ENCODE results near the gene CWH43. TPM values are rescaled to one million over a fixed set of nuclear protein-coding genes. Genes with fewer than 3 reads are reported as not detected.
"Not testable (repeated sequence)": the region's sequence is repeated elsewhere in the genome, so short reads cannot be mapped to it uniquely, and the experiment has no call there.

CWH43 gene
- total and polyA plus RNA-seq, 9 of the 15 experiments (the other 6 are each of a cell fraction or from before 2014, with no cell fraction given), result not detected

- H3K27ac ChIP-seq (ENCODE audit: extremely low read depth, low read depth, low read length); H3K36me3 ChIP-seq (ENCODE audit: control insufficient read depth, insufficient read depth, low read length); FAIRE-seq; H3K9me3 ChIP-seq (replicated peaks; ENCODE audit: control insufficient read depth, insufficient read depth, low read depth, low read length); H3K9ac ChIP-seq (ENCODE audit: insufficient read depth in 1 of 2, low read depth in 2 of 2, low read length in 2 of 2); H3K4me2 ChIP-seq (ENCODE audit: insufficient read depth, low read length); H3K27me3 ChIP-seq (ENCODE audit: control insufficient read depth in 2 of 2, insufficient read depth in 2 of 2, low read length in 2 of 2); H2AFZ ChIP-seq (ENCODE audit: low read depth, low read length); CTCF ChIA-PET (ENCODE audit: low intra/inter-chr PET ratio); DNase-seq (ENCODE audit: extremely low read depth in 1 of 4, low spot score in 3 of 4); BruUV-seq (replicated peaks); intact Hi-C loops (cut with micrococcal nuclease); H3K4me1 ChIP-seq (replicated peaks in 1 of 2; ENCODE audit: control insufficient read depth in 2 of 2, insufficient read depth in 2 of 2, low read length in 2 of 2); H3K4me3 ChIP-seq; H3K9me1 ChIP-seq (ENCODE audit: control insufficient read depth, insufficient read depth, low read length); POLR2A ChIA-PET; H3K79me2 ChIP-seq (ENCODE audit: control insufficient read depth, insufficient read depth, low read length); H4K20me1 ChIP-seq (replicated peaks; ENCODE audit: control insufficient read depth, insufficient read depth, low read length): not testable (repeated sequence)
- ATAC-seq, result peak; percentile 67
- WGBS (ENCODE audit: insufficient coverage, low coverage, missing lambda C conversion rate), result 3% methylated on average over 14 of the region's 14 CpGs
- in situ Hi-C loops (cut with MboI), result loop anchor here (5.0 kb wide), 1 partner anchor 559 kb away; no protein-coding TSS in a partner anchor
Measured at GRCh38 chr4:49098034-49098759, 112.1 kb downstream of the CWH43 start.

- H3K9me3 ChIP-seq (replicated peaks; ENCODE audit: control insufficient read depth, insufficient read depth, low read depth, low read length); intact Hi-C loops (cut with micrococcal nuclease); H3K27me3 ChIP-seq (ENCODE audit: control insufficient read depth in 2 of 2, insufficient read depth in 2 of 2, low read length in 2 of 2); DNase-seq (ENCODE audit: extremely low read depth in 1 of 4, low spot score in 3 of 4); ATAC-seq; H3K4me3 ChIP-seq; H4K20me1 ChIP-seq (replicated peaks; ENCODE audit: control insufficient read depth, insufficient read depth, low read length); H3K9me1 ChIP-seq (ENCODE audit: control insufficient read depth, insufficient read depth, low read length); H3K27ac ChIP-seq (ENCODE audit: extremely low read depth, low read depth, low read length); POLR2A ChIA-PET; H3K4me1 ChIP-seq (replicated peaks in 1 of 2; ENCODE audit: control insufficient read depth in 2 of 2, insufficient read depth in 2 of 2, low read length in 2 of 2); BruUV-seq (replicated peaks); H3K36me3 ChIP-seq (ENCODE audit: control insufficient read depth, insufficient read depth, low read length); H3K4me2 ChIP-seq (ENCODE audit: insufficient read depth, low read length); FAIRE-seq; H2AFZ ChIP-seq (ENCODE audit: low read depth, low read length); H3K79me2 ChIP-seq (ENCODE audit: control insufficient read depth, insufficient read depth, low read length); H3K9ac ChIP-seq (ENCODE audit: insufficient read depth in 1 of 2, low read depth in 2 of 2, low read length in 2 of 2); CTCF ChIA-PET (ENCODE audit: low intra/inter-chr PET ratio): not testable (repeated sequence)
- under 1% methylated on average over 16 of the region's 16 CpGs for WGBS (ENCODE audit: insufficient coverage, low coverage, missing lambda C conversion rate)
- in situ Hi-C loops (cut with MboI), result loop anchor here (5.0 kb wide), 1 partner anchor 557 kb away; no protein-coding TSS in a partner anchor
Measured at GRCh38 chr4:49099831-49100444, 113.9 kb downstream of the CWH43 start.

- H3K9ac ChIP-seq (ENCODE audit: insufficient read depth in 1 of 2, low read depth in 2 of 2, low read length in 2 of 2); H3K4me2 ChIP-seq (ENCODE audit: insufficient read depth, low read length); H3K9me1 ChIP-seq (ENCODE audit: control insufficient read depth, insufficient read depth, low read length); H3K4me3 ChIP-seq; H2AFZ ChIP-seq (ENCODE audit: low read depth, low read length); H3K79me2 ChIP-seq (ENCODE audit: control insufficient read depth, insufficient read depth, low read length); BruUV-seq (replicated peaks); H3K27me3 ChIP-seq (ENCODE audit: control insufficient read depth in 2 of 2, insufficient read depth in 2 of 2, low read length in 2 of 2); DNase-seq (ENCODE audit: extremely low read depth in 1 of 4, low spot score in 3 of 4); FAIRE-seq; CTCF ChIA-PET (ENCODE audit: low intra/inter-chr PET ratio); H4K20me1 ChIP-seq (replicated peaks; ENCODE audit: control insufficient read depth, insufficient read depth, low read length); in situ Hi-C loops (cut with MboI); POLR2A ChIA-PET; H3K4me1 ChIP-seq (replicated peaks in 1 of 2; ENCODE audit: control insufficient read depth in 2 of 2, insufficient read depth in 2 of 2, low read length in 2 of 2); intact Hi-C loops (cut with micrococcal nuclease); H3K36me3 ChIP-seq (ENCODE audit: control insufficient read depth, insufficient read depth, low read length); H3K27ac ChIP-seq (ENCODE audit: extremely low read depth, low read depth, low read length): not testable (repeated sequence)
- WGBS (ENCODE audit: insufficient coverage, low coverage, missing lambda C conversion rate), result 3% methylated on average over 9 of the region's 9 CpGs
- peaks cover 12% of the 10 kb centered on the region for H3K9me3 ChIP-seq (replicated peaks; ENCODE audit: control insufficient read depth, insufficient read depth, low read depth, low read length)
- peak; percentile 26; the same call in 1 of the 3 replicates for ATAC-seq
Measured at GRCh38 chr4:49102344-49102898, 116.3 kb downstream of the CWH43 start.
